Gastrocnemius medialis (tissue), 4 donors: ENCODE measurements around the gene NLRP12. TPM values are rescaled to one million over a fixed set of nuclear protein-coding genes. Genes with fewer than 3 reads are reported as not detected.

Source experiments
- ATAC-seq, 2 donors: fragments of 150-250 bp; one replicate each; pipeline ENCODE4 v1.9.1; 2016
- DNase-seq, 2 donors: peaks; one replicate each; pipeline ENCODE4 v3.0.0-alpha.2; 2019
- H3K27ac ChIP-seq, 4 donors: fragments of 200-600 bp; sonication (generic); 1 replicate in 1 of 4; 2 replicates in 3 of 4; pipeline ENCODE4 v1.5.1; 2016 to 2018; ENCODE audit warnings: mild to moderate bottlenecking in 2 of 4, moderate library complexity in 1 of 4
- H3K27me3 ChIP-seq, 3 donors: fragments of 200-600 bp; sonication (generic) in 2 of 3; 1 replicate in 1 of 3; 2 replicates in 2 of 3; pipeline versions ENCODE4 v1.5.1 to v1.6.0; 2016 to 2019; ENCODE audit warnings: mild to moderate bottlenecking in 1 of 3, moderate library complexity in 1 of 3
- H3K36me3 ChIP-seq, 2 donors: fragments of 200-600 bp; sonication (generic) in 1 of 2; one replicate each; pipeline ENCODE4 v1.5.1; 2017 to 2018
- H3K4me1 ChIP-seq, 2 donors: fragments of 200-600 bp; sonication (generic) in 1 of 2; one replicate each; pipeline ENCODE4 v1.5.1; 2016 to 2017; ENCODE audit warnings: mild to moderate bottlenecking in 2 of 2
- H3K4me3 ChIP-seq, 4 donors: fragments of 200-600 bp; sonication (generic) in 3 of 4; 1 replicate in 1 of 4; 2 replicates in 3 of 4; pipeline ENCODE4 v1.5.1; 2016 to 2019; ENCODE audit warnings: mild to moderate bottlenecking in 2 of 4
- H3K9me3 ChIP-seq, 3 donors: fragments of 200-600 bp; sonication (generic) in 2 of 3; 1 replicate in 1 of 3; 2 replicates in 2 of 3; pipeline ENCODE4 v1.5.1; 2016 to 2019
- POLR2A ChIP-seq, 2 donors: fragments of 450-650 bp; IDR thresholded peaks; one replicate each; pipeline ENCODE4 v1.6.1; 2017; ENCODE audit warnings: antibody characterized with exemption in 2 of 2, mild to moderate bottlenecking in 2 of 2, moderate library complexity in 2 of 2
- in situ Hi-C, 4 donors: fragments of 200-750 bp; cut with MboI; loops; one replicate each; pipeline versions ENCODE4 v1.15.0 to v1.8.0; 2017; ENCODE audit warnings: low sequenced_read_pairs in 4 of 4
- intact Hi-C: fragments of 100-400 bp; cut with DNase I; formaldehyde crosslinking; loops from one replicate; pipeline ENCODE4 v1.15.1; 2023; ENCODE audit warnings: low total_unique reads
- total RNA-seq, 4 donors: library from RNA; depleted of rRNA; stranded (reverse); fragments of >200 nt; gene quantifications; one replicate each; pipeline versions ENCODE4 v1.1.0 to v1.2.3, GENCODE V29; 2016
- TF ChIP-seq, protein P1 (sequence below), 5 experiments: fragments of 450-650 bp in 3 of 5; fragments of 200-600 bp in 2 of 5; sonication (generic) in 2 of 5; IDR thresholded peaks in 4 of 5; conservative IDR thresholded peaks in 1 of 5; 1 replicate in 4 of 5; 2 replicates in 1 of 5; pipeline ENCODE4 v1.5.1; 2016 to 2019; ENCODE audit warnings: antibody characterized with exemption in 5 of 5, mild to moderate bottlenecking in 3 of 5, moderate library complexity in 3 of 5

Gene NLRP12
- total RNA-seq, 4 donors from 2014 or later, result 0.31 to 0.52 (median 0.35) TPM; not detected in 1

- in situ Hi-C loops, result no loop called here
- H3K4me1 ChIP-seq, result peaks cover 4 to 16% of the 10 kb centered on the region in 2 donors
- DNase-seq (peak; percentile 15 to 54), ATAC-seq (peak; percentile 22 to 37)
- peak overlapping the region; percentile 42 to 70 (median 55) for H3K4me3 ChIP-seq
- peak overlapping the region; percentile 75 to 92 (median 85) for H3K27ac ChIP-seq
- TF ChIP-seq, protein P1, sequence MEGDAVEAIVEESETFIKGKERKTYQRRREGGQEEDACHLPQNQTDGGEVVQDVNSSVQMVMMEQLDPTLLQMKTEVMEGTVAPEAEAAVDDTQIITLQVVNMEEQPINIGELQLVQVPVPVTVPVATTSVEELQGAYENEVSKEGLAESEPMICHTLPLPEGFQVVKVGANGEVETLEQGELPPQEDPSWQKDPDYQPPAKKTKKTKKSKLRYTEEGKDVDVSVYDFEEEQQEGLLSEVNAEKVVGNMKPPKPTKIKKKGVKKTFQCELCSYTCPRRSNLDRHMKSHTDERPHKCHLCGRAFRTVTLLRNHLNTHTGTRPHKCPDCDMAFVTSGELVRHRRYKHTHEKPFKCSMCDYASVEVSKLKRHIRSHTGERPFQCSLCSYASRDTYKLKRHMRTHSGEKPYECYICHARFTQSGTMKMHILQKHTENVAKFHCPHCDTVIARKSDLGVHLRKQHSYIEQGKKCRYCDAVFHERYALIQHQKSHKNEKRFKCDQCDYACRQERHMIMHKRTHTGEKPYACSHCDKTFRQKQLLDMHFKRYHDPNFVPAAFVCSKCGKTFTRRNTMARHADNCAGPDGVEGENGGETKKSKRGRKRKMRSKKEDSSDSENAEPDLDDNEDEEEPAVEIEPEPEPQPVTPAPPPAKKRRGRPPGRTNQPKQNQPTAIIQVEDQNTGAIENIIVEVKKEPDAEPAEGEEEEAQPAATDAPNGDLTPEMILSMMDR (IDR thresholded peaks at IDR 0.05 in 4 of 5, conservative IDR thresholded peaks at IDR 0.05 in 1 of 5), result no peak
- no peak for TF ChIP-seq POLR2A (IDR thresholded peaks at IDR 0.05)
- intact Hi-C loops, result no loop called here
- peaks cover 6 to 34% (median 23%) of the 10 kb centered on the region in 3 donors for H3K27me3 ChIP-seq
- no peaks in the 10 kb centered on the region for H3K9me3 ChIP-seq
- H3K36me3 ChIP-seq, result no peaks in the 10 kb centered on the region
These were observed 42.1 kb upstream of the NLRP12 start for GRCh38 chr19:53865918-53866864.

GRCh38 chr19:53865523-53865917 is 41.4 kb upstream of the NLRP12 start:
- intact Hi-C loops, result no loop called here

DNA sequence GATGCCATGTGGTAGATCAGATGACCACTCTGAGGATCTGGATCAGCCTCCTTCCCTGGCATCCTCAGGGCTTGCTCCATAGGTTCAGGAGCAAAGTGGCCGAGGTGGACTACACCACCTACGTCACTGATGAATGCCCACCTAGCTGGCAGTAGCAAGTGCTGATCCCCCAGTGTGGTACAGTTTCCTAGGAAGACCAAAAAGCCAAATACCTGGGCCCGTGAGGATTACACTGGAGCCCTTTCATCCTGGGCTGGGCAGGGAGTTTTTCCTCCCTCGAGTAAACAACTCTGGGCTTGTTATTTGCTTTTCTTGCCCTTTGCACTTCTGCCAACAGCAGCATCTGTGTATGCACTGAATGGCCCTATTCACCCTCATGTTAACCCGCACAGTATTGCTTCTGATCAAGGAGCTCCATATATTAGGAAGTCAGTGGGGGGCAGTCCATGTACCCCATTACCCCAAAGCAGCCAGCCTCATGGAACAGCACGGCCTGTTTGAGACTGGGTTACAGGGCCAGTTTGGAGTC is 40.3 kb upstream of the NLRP12 start:
- Histone ChIP-seq H3K27me3 (peaks cover 6 to 33% (median 18%) of the 10 kb centered on the region in 3 donors), H3K27ac (no peak overlapping the region), H3K36me3 (no peaks in the 10 kb centered on the region), H3K4me3 (no peak overlapping the region), H3K9me3 (no peaks in the 10 kb centered on the region), H3K4me1 (peaks cover 4 to 10% of the 10 kb centered on the region in 2 donors)
- DNase-seq (no peak), ATAC-seq (no peak)
- TF ChIP-seq, protein P1 (IDR thresholded peaks at IDR 0.05 in 4 of 5, conservative IDR thresholded peaks at IDR 0.05 in 1 of 5), result no peak
- no peak for TF ChIP-seq POLR2A (IDR thresholded peaks at IDR 0.05)
- in situ Hi-C loops, result no loop called here
- intact Hi-C loops, result no loop called here

More at GRCh38 chr19:53865523-53865917, 41.4 kb upstream of the NLRP12 start:
- ATAC-seq, result no peak
- no peak for DNase-seq
- peak overlapping the region; percentile 42 to 70 (median 55) for H3K4me3 ChIP-seq
- H3K4me1 ChIP-seq, result peaks cover 4 to 16% of the 10 kb centered on the region in 2 donors
- H3K27ac ChIP-seq, result peak overlapping the region in 3 of 4 donors; percentile 75 to 92 (median 83)
- H3K9me3 ChIP-seq, result no peaks in the 10 kb centered on the region
- TF ChIP-seq, protein P1 (IDR thresholded peaks at IDR 0.05 in 4 of 5, conservative IDR thresholded peaks at IDR 0.05 in 1 of 5), result no peak
- no peak for TF ChIP-seq POLR2A (IDR thresholded peaks at IDR 0.05)
- H3K27me3 ChIP-seq, result peaks cover 6 to 34% (median 23%) of the 10 kb centered on the region in 3 donors
- H3K36me3 ChIP-seq, result no peaks in the 10 kb centered on the region
- in situ Hi-C loops, result no loop called here

DNA sequence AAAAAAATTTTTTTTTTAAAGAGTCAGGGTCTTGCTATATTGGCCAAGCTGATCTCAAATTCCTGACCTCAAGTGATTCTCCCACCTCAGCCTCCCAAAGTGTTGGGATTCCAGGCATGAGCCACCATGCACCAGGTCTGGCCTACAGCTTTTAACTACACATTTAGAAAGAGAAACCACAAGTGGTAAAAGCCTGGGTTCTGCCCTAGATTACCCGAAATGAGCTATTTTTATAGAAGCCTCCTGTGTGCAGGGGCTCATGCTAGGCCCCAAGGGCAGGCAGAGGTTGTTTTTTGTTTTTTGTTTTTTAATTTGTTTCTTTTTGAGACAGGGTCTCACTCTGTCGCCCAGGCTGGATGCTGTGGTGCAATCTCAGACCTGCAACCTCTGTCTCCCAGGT is 29.6 kb upstream of the NLRP12 start:
- Histone ChIP-seq H3K27me3 (no peaks in the 10 kb centered on the region), H3K27ac (no peak overlapping the region), H3K36me3 (no peaks in the 10 kb centered on the region), H3K9me3 (no peaks in the 10 kb centered on the region), H3K4me3 (no peak overlapping the region), H3K4me1 (no peaks in the 10 kb centered on the region)
- DNase-seq, result no peak
- intact Hi-C loops (no loop called here), in situ Hi-C loops (no loop called here)
- TF ChIP-seq, protein P1 (IDR thresholded peaks at IDR 0.05 in 4 of 5, conservative IDR thresholded peaks at IDR 0.05 in 1 of 5), result no peak
- no peak for TF ChIP-seq POLR2A (IDR thresholded peaks at IDR 0.05)
- no peak for ATAC-seq
